GM19467 (cell line): ENCODE measurements around the gene ELP2.
"Not testable (repeated sequence)": the region's sequence is repeated elsewhere in the genome, so short reads cannot be mapped to it uniquely, and the experiment has no call there.

Source experiments
- ATAC-seq: cut with Tn5 transposase; IDR thresholded peaks from one replicate; pipeline ENCODE4 v1.9.1; 2021; ENCODE audit warnings: mild to moderate bottlenecking, moderate library complexity; ENCODE audit not compliant: unreplicated experiment

Gene ELP2

GRCh38 chr18:36129300-36130038 lies at the start of gene ELP2, which contains the start of gene SLC39A6:
Gene ELP2 (plus strand): TSS chr18:36129899. CDS start chr18:36129934, 35 bp downstream.
Gene SLC39A6 (minus strand): TSS chr18:36129340. CDS start chr18:36127007, 2,333 bp downstream.
- ATAC-seq: peak; percentile 87

- not testable (repeated sequence) for ATAC-seq
Measured at GRCh38 chr18:36081118-36081517, 48.6 kb upstream of the ELP2 start.

DNA sequence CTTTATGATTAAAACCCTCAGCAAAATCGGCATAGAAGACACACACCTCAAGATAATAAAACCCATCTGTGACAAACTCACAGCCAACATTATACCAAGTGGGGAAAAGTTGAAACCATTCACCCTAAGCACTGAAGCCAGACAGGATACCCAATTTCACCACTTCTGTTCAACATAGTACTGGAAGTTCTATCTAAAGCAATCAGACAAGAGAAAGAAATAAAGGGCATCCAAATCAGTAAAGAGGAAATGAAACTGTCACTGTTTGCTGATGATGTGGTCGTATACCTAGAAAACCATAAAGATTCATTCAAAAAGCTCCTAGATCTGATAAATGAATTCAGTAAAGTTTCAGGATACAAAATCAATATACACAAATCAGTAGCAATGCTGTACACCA lies 46.0 kb upstream of the ELP2 start:
- ATAC-seq: no peak

GRCh38 chr18:36085195-36085594 lies 44.5 kb upstream of the ELP2 start:
- ATAC-seq: no peak

GRCh38 chr18:36086186-36086585 lies 43.5 kb upstream of the ELP2 start:
- ATAC-seq: no peak

GRCh38 chr18:36088256-36088655 lies 41.4 kb upstream of the ELP2 start:
- ATAC-seq: no peak

DNA sequence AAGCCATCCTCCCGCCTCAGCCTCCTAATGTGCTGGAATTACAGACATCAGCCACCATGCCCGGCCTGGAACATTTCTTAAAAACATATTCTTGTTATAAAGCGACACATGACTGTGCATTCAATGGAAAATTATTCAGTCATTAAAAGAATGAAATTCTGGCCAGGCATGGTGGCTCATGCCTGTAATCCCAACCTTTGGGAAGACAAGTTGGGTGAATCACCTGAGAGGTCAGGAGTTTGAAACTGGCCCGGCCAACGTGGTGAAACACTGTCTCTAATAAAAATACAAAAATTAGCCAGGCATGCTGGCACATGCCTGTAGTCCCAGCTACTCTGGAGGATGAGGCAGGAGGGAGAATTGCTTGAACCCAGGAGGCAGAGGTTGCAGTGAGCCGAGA lies 40.7 kb upstream of the ELP2 start:
- no peak for ATAC-seq

GRCh38 chr18:36092116-36092515 lies 37.6 kb upstream of the ELP2 start:
- ATAC-seq: not testable (repeated sequence)

DNA sequence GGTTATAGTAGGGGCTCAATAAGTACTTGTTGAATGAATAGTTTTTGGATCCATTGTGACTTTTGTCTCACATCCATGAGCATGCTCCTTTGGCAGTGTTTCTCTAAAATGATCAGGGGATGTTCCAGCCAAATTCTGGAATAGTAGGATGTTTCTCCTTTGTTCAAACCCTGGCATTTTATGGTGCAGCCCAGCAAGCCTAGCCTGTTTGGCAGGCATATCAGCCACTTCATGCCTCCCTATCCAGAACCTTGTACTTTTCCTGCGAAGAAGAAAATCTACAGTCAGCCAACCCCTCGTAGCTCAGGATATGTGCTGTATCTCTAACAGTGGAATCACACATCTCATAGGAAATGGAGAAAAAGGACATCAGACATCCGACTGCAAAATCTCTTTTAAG lies 35.3 kb upstream of the ELP2 start:
- no peak for ATAC-seq

- no peak for ATAC-seq
Measured at GRCh38 chr18:36095936-36096519, 33.7 kb upstream of the ELP2 start.

- ATAC-seq: no peak
Measured at GRCh38 chr18:36096955-36097354, 32.7 kb upstream of the ELP2 start.

DNA sequence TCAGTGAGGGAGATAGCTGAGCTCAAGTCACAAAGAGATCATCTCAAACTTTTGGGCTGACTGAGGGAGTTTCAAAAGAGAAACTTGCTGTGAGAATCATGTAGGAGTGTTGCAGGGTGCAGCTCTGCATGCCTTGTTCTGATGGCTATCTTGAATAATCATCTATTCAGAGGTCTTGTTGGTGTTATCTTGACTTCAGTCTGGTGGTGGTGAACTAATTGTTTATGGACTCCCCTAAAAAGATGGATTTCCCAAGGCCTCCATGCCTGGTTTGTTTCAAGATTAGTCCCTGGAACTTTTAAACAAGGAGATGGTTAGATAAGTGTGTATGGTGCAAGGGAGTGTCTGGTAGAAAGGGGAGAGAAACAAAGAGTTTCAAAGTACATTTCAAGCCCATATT lies 30.4 kb upstream of the ELP2 start:
- ATAC-seq: no peak

GRCh38 chr18:36101943-36102342 lies 27.8 kb upstream of the ELP2 start:
- ATAC-seq: no peak

GRCh38 chr18:36104749-36105148 lies 24.9 kb upstream of the ELP2 start:
- no peak for ATAC-seq

DNA sequence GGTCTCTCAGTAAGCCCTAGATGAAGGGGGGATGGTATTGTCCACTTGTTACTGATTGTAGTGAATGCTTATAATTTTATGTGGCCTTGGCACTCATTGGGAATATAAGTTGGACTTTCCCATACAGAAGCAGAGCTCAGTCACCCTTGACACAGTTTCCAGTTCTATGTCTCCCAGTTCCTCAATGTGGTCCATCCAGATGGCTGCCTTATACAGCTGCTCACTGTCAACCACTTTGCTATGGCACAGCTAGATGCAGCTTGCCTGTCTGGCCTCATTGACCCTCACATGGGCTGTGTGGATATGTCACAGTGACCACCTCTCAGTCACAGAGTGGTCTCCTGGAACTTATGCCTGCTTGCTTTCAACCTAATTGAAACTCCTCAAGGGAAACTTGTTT lies 22.2 kb upstream of the ELP2 start:
- no peak for ATAC-seq

DNA sequence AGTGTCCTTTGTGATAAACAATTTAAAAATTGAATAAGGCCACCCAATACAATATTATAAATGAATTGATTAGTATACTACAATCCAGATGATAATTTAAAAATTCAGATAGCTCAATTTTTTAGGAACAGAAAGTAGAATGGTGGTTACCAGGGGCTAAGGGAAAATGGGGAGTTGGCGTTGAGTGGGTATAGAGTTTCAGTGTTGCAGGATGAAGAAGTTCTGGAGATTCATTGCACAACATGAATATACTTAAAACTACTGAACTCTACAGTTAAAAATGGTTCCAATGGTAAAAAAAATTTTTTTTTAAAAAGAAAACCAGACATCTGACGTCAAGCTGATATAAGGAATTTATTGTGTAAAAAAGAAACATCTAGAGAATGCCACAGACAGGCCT lies 21.5 kb upstream of the ELP2 start:
- no peak for ATAC-seq

- no peak for ATAC-seq
Measured at GRCh38 chr18:36108601-36109000, 21.1 kb upstream of the ELP2 start.

- no peak for ATAC-seq
Measured at GRCh38 chr18:36109737-36110136, 20.0 kb upstream of the ELP2 start.

GRCh38 chr18:36112302-36112701 lies 17.4 kb upstream of the ELP2 start:
- no peak for ATAC-seq

DNA sequence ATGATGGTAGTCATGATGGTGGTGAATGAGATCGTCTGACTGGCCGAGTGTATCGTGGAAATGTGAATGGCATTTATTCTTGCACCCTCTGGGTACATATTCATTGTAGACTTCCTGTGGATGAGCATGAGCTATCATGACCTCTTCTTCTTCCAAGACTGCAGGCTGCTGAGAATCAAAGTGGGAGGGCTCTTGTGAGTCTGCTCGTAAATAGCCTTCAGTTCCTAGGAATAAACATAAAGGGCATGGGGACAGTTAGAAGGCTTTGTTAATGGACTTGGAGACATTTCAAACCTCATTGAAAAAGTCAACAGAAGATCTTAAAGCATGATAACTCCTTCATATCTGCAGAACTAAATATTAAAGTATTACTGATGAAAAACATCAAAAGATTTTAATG lies 15.4 kb upstream of the ELP2 start:
- ATAC-seq: no peak

- no peak for ATAC-seq
Measured at GRCh38 chr18:36114738-36115137, 15.0 kb upstream of the ELP2 start.

DNA sequence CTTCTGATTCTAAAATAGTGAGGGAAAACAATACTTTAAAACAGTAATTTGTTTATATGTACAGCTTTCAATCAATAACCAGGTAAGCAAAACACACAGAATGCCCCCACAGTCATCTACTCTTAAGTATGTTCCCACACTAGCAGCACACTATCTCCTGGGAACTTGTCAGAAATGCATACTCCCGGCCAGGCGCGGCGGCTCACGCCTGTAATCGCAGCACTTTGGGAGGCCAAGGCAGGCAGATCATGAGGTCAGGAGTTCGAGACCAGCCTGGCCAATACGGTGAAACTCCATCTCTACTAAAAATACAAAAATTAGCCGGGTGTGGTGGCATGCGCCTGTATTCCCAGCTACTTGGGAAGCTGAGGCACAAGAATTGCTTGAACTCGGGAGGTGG lies 12.9 kb upstream of the ELP2 start:
- ATAC-seq: not testable (repeated sequence)

DNA sequence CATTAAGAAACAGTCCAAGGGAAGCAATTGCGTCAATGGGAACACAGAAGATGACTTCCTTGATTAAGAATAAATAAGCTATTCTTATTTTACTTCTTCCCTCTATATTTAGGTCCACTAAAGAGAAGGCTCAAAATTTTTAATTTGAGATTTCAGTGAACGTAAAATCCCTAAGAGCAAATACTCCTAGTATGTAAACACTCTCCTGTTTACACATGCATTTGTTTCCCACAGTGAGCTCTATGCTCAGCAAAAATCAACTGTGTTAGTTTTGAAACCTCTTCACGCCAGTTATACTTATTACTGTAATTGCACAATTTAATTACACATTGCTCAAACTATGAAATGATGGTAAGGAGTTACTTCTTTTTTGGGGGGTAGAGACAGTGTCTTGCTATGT lies 9.4 kb upstream of the ELP2 start:
- no peak for ATAC-seq
